Measurements from ENCODE around the gene NPFFR1.
"Not testable (repeated sequence)": the region's sequence is repeated elsewhere in the genome, so short reads cannot be mapped to it uniquely, and the experiment has no call there.

The NPFFR1 gene

GRCh38 chr10:70284542-70285475 is 1.0 kb upstream of the NPFFR1 start:
- no peak for DNase-seq

- no peak for DNase-seq
Measured at GRCh38 chr10:70283071-70283444, 746 bp downstream of the NPFFR1 start.

GRCh38 chr10:70281609-70282008 is 2.2 kb downstream of the NPFFR1 start:
- DNase-seq = no peak

- no peak for DNase-seq
Measured at GRCh38 chr10:70280099-70280498, 3.7 kb downstream of the NPFFR1 start.

GRCh38 chr10:70277396-70278030 is 6.3 kb downstream of the NPFFR1 start:
- DNase-seq = no peak

GRCh38 chr10:70274643-70275042 is 9.2 kb downstream of the NPFFR1 start:
- no peak for DNase-seq

- no peak for DNase-seq
Measured at GRCh38 chr10:70272925-70273316, 10.9 kb downstream of the NPFFR1 start.

- DNase-seq = no peak
Measured at GRCh38 chr10:70271996-70272924, 11.5 kb downstream of the NPFFR1 start.

GRCh38 chr10:70270952-70271351 is 12.9 kb downstream of the NPFFR1 start:
- no peak for DNase-seq

- DNase-seq = no peak
Measured at GRCh38 chr10:70269741-70270140, 14.1 kb downstream of the NPFFR1 start.

GRCh38 chr10:70268376-70268775 is 15.4 kb downstream of the NPFFR1 start:
- no peak for DNase-seq

GRCh38 chr10:70267161-70267933 is 16.5 kb downstream of the NPFFR1 start:
- DNase-seq = no peak

GRCh38 chr10:70266701-70267100 is 17.1 kb downstream of the NPFFR1 start:
- no peak for DNase-seq

GRCh38 chr10:70266056-70266455 is 17.7 kb downstream of the NPFFR1 start:
- no peak for DNase-seq

- no peak for DNase-seq
Measured at GRCh38 chr10:70265032-70265689, 18.6 kb downstream of the NPFFR1 start.

- no peak for DNase-seq
Measured at GRCh38 chr10:70260734-70261133, 23.1 kb downstream of the NPFFR1 start.

- no peak for DNase-seq
Measured at GRCh38 chr10:70260259-70260658, 23.5 kb downstream of the NPFFR1 start.

- no peak for DNase-seq
Measured at GRCh38 chr10:70258216-70258615, 25.6 kb downstream of the NPFFR1 start.

GRCh38 chr10:70257816-70258215 is 26.0 kb downstream of the NPFFR1 start:
- not testable (repeated sequence) for DNase-seq

GRCh38 chr10:70256463-70256862 is 27.3 kb downstream of the NPFFR1 start:
- DNase-seq = no peak
